CD4-positive, alpha-beta T cell treated with Interleukin-1 beta for 1 hour (primary cell): ENCODE data around the gene GNA12.
"Not testable (repeated sequence)": the region's sequence is repeated elsewhere in the genome, so short reads cannot be mapped to it uniquely, and the experiment has no call there.

Experiments used
- DNase-seq, 2 donors: peaks; one replicate each; pipeline ENCODE4 v3.0.0-alpha.2; 2020 to 2022

Gene GNA12

GRCh38 chr7:2724453-2725177, 119.5 kb downstream of the GNA12 start:
- DNase-seq = no peak

GRCh38 chr7:2724036-2724435, 120.1 kb downstream of the GNA12 start:
- not testable (repeated sequence) for DNase-seq

- DNase-seq = no peak
Observed at GRCh38 chr7:2723138-2723850, 120.8 kb downstream of the GNA12 start.

- no peak for DNase-seq
Observed at GRCh38 chr7:2722591-2722990, 121.5 kb downstream of the GNA12 start.

GRCh38 chr7:2721842-2722241, 122.3 kb downstream of the GNA12 start:
- no peak for DNase-seq

GRCh38 chr7:2720024-2720423, 124.1 kb downstream of the GNA12 start:
- DNase-seq = no peak

GRCh38 chr7:2719007-2719406, 125.1 kb downstream of the GNA12 start:
- DNase-seq = peak; percentile 62 to 64

- no peak for DNase-seq
Observed at GRCh38 chr7:2718296-2718965, 125.7 kb downstream of the GNA12 start.

- DNase-seq = peak in 1 of 2 donors; percentile 32
Observed at GRCh38 chr7:2717293-2718261, 126.5 kb downstream of the GNA12 start.

GRCh38 chr7:2716906-2717292, 127.2 kb downstream of the GNA12 start:
- no peak for DNase-seq

GRCh38 chr7:2716488-2716887, 127.6 kb downstream of the GNA12 start:
- DNase-seq = no peak

- DNase-seq = peak; percentile 36 to 39
Observed at GRCh38 chr7:2715341-2716231, 128.5 kb downstream of the GNA12 start.

- no peak for DNase-seq
Observed at GRCh38 chr7:2714636-2715035, 129.5 kb downstream of the GNA12 start.

GRCh38 chr7:2713978-2714377, 130.1 kb downstream of the GNA12 start:
- DNase-seq = no peak

GRCh38 chr7:2713370-2713769, 130.7 kb downstream of the GNA12 start:
- DNase-seq = peak in 1 of 2 donors; percentile 36

- DNase-seq = no peak
Observed at GRCh38 chr7:2711895-2712675, 132.0 kb downstream of the GNA12 start.

GRCh38 chr7:2710901-2711551, 133.1 kb downstream of the GNA12 start:
- peak; percentile 39 to 58 for DNase-seq

- peak; percentile 67 to 68 for DNase-seq
Observed at GRCh38 chr7:2710286-2710655, 133.8 kb downstream of the GNA12 start.

GRCh38 chr7:2709553-2710285, 134.4 kb downstream of the GNA12 start:
- peak; percentile 78 to 80 for DNase-seq
